NCI-H1105 treated with DMSO at 0.1 percent for 48 hours (cell line): ENCODE results near the gene TBC1D9.
"Not testable (repeated sequence)": the region's sequence is repeated elsewhere in the genome, so short reads cannot be mapped to it uniquely, and the experiment has no call there.

ENCODE experiments used
- DNase-seq: peaks from one replicate; lab custom pipeline; 2025; lab: John Stamatoyannopoulos, UW

TBC1D9 gene

DNA sequence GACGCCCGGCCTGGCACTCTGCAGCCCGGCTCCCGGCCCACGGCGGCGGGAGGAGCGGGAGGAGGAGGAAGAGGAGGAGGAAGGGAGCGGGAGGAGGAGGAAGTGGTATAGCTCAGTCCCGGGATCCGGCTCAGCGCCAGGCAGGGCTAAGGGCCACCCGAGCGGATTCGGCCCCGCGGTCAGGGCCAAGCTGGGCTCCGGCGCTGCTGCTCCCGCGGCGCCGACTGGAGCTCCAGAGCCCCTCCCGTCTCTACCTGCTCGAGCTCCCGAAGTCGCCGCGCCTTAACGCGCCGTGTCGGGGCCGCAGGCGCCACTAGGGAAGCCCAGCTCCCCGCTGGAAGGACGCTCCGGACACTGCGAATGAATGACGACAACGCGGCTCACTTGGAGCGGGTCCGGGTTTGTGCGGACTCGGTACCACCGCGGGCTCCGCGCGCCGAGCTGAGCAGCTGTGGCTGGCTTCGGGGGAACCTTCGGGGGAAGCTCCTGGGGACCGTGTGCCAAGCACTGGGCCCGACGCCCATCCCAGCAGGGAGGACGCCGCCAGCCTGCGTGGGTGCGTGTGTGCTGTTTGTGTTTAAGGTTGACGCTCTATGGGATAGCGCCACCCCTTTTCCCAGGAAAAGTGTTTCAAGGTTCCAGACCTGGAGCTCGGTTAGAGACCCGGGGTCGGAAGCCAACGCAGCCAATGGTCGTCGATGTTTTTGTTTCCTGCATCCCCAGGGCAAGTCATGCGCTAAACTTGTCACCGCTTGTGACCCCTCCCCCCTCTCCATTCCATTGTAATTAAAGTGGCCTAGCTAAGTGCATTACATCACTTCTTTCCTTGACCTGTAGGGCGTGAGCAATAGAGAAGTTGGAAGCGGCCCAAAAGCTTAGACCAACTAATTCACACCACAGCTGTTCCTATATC lies at the start of gene TBC1D9:
TSS of gene TBC1D9 (minus strand) at position 67 of the 913 bp plus-strand sequence. CDS start 340 bp downstream, outside the sequence.
- DNase-seq, result peak; percentile 85

DNA sequence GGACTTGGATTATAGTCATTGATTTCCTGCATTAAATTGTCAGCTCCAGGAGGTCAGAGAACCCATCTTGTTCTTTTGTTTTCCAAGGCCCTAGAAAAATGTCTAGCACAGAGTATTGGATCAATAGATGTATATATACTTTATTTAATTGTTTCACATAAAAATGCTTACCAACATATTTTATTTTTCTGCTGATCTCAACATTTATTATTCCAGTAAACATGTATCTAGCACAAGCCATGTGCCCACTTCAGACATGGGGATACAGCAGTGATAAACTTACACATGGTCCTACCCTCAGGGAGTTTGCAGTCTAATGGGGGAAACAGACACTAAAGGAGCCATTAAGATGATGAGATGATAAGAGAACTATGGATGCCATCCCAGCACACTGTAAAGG lies 49.1 kb upstream of the TBC1D9 start:
- DNase-seq, result no peak

DNA sequence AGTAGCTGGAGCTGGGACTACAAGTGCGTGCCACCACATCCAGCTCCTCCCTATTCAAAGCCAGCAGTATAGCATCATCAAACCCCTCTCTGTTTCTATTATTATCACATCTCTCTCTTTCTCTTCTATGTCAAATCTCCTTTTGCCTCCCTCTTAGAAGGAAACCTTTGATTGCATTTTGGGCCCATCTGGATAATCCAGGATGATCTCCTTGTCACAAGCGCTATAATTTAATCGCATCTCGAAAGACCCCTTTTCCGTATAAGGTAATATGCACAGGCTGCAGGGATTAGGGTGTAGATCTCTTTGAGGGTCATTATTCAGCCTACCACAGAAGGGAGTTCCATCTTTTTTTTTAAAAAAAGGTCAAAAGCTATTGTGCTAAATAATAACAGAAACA lies 46.4 kb upstream of the TBC1D9 start:
- no peak for DNase-seq

DNA sequence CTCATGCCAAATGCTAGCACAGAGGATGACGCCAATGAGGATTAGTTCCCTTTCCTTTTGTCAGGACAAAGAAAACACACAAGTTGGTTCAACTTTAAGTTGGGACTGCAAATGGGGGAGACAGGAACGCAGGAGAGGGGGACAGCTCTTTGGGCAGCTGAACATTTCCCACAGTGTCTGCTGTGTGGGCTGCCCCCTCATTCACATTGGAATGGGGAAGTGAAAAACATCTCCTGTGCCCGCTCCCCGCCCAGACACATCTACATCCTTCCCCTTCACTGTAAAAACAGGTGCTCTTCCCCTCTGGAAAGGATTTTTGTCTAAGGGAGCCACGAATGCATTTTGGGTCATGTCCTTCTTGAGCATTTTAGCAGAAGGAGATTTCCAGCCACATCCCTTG lies 44.5 kb upstream of the TBC1D9 start:
- DNase-seq, result no peak

DNA sequence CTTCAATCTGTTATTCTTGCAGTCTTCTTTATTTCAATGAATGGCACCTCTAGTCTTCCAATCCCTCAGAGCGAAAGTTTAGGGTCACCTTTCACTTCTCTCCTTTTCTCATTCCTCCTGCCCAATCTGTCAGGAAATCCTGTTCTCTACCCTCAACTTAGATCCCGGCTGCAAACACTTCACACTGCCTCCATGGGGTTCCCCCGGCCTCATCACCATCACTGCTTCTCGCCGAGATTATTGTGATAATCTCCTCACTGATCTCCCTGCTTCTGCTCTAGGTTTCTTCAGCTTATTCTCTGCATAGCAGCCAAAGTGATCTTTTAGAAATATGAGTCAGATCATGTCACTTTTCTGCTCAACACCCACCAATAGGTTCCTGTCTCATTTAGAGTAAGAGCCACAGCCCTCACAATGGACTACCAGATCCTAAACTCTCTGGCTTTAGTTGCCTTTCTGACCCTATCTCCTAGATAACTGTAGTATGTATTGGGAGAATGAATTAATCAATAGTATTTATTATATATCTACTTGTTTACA lies 43.6 kb upstream of the TBC1D9 start:
- no peak for DNase-seq

DNA sequence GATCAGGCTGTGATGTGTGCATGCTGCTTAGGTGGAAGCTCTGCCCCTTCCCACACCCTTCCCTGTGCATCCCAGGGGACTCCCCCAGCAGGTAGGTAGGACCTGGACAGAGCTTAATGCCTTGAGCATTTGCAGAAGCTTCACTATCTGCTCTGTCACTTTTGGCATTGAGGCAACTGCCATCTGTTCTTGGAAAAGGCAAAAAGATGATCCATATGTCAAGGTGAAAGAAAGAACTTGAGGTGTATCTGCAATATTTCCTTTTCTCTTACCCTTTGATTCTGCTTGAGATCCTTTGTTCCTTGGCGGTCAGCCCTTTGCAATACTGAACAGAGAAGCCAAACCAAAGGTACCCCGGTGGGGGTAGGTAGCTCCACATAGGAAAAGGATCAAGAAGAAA lies 37.1 kb upstream of the TBC1D9 start:
- DNase-seq, result no peak

DNA sequence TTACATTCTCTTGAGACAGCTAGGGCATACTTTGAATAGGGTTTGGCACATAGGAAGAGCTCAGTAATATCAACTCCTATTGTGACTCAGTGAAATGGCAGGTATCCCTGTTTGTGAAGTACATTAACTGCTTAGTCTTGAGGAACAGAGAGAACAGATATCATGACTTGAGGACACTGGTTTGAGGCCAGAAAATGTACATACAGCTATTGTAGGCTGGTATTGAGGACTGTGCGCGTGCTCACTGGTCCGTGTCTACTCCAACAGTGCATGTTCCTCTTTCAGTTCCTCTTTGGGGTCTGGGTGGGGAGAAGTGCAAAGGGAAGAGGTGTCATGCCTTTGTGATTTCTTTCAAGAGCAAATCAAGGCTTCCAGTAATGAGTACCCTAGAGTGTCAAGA lies 34.6 kb upstream of the TBC1D9 start:
- DNase-seq, result no peak

DNA sequence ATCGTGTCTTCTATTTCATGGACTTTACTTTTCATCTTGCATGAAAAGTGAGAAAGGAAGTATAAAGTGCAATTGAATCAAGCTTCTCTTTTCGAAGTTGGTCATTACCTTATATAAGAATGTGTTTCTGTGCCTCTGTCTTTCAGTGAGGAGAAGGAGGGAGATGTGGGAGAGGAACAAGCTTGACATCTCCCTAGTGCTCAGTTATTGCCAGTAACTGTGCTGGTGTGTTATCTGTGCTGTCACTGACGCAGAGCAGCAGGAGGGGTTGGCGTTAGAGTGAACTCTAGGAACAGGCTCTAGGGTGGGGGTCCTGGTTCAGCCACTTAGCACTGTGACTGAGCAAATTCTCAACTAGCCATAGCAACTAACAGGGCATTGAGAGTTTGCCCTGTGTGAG lies 34.0 kb upstream of the TBC1D9 start:
- no peak for DNase-seq

DNA sequence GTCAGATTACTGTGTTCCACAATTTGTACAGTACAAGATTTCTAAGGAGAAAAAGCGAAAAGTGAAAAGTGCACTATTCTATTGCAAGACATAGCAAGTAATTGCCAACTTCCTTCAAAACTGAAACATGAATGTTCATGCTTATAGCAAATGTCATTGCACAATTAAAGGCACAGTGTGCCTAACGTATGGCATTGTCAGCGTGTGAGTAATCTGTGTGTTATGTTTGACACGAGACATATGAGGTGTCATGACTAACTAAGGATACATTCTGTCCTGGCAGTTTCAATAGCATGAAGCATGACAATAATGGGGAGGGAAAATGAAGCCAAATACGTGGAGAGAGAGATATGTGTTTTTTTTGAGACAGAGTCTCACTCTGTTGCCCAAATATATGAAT lies 33.6 kb upstream of the TBC1D9 start:
- DNase-seq, result no peak

DNA sequence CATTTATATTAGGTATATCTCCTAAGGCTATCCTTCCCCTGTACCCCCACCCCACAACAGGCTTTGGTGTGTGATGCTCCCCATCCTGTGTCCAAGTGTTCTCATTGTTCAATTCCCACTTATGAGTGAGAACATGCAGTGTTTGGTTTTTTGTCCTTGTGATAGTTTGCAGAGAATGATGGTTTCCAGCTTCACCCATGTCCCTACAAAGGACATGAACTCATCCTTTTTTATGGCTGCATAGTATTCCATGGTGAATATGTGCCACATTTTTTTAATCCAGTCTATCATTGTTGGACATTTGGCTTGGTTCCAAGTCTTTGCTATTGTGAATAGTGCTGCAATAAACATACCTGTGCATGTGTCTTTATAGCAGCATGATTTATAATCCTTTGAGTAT lies 26.6 kb upstream of the TBC1D9 start:
- not testable (repeated sequence) for DNase-seq

DNA sequence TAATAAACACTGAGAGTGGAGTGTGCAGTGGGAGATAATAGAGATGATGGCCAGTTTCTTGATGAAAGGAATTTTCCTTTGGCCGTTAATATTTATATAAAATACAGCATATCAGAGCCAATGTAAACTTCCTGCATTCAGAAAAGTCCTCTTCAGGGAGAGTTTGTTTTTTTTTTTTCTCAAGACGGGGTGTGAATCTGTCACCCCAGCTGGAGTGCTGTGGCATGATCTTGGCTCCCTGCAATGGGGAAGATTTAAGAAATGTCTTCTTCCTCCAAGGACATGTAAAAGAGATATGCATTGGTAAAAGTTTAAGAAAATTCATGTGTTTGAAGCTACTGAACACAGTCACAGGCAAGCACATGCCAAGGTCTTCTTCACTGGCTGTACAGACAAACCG lies 25.4 kb upstream of the TBC1D9 start:
- no peak for DNase-seq

DNA sequence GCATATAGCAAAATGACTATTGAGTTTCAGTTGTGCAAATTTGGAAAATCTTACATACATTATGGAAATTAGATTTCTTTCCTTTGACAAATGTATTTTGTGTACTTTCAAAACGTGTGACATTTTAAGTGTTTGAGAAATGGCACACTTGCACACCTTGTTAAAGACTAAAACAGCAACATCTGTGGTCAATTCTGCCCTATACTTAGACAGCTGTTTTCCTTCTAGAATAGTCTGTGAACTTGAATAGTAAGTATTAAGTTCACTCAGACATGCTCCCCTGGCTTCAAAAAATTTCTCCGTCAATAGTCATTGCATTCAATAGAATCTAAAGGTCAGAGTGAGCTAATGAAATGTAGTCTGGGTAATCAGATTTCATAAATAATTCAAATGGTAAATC lies 21.7 kb upstream of the TBC1D9 start:
- no peak for DNase-seq

DNA sequence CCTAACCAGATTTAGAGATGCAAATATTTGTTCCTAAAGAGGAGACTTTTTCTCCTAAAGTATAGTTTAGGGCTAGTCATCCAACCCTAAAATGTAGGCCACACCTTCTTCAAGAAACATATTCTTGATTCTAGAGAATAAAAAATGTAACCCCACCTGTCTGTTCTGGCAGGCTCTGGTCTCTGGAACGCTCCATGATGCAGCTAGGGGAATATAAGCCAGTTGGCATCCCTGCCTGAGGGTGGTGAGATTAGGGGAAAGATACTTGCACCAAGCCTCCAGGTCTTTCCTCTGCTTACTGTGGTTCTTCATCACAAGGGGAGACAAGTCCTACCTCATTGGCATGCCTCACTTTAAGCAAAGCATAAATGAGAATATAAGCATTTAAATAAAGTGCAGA lies 21.2 kb upstream of the TBC1D9 start:
- no peak for DNase-seq

DNA sequence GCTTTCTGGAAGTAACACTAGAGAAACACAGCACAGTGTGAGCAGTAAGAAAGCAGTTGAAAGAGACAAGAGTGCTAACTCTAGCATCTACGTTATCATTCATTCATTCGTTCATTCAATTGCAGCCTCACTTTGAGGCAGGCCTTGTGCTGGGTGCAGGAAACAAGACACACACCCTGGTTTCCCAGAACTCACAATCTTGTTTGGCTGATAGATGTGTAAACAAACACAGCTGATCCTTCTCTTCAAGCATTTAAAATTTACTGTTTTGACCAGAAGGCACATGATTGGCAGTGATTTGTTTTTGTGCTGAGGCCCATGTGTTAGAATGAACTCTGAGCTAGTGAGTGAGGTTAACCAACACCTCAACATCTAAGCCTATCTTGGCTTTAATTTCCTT lies 20.4 kb upstream of the TBC1D9 start:
- no peak for DNase-seq

DNA sequence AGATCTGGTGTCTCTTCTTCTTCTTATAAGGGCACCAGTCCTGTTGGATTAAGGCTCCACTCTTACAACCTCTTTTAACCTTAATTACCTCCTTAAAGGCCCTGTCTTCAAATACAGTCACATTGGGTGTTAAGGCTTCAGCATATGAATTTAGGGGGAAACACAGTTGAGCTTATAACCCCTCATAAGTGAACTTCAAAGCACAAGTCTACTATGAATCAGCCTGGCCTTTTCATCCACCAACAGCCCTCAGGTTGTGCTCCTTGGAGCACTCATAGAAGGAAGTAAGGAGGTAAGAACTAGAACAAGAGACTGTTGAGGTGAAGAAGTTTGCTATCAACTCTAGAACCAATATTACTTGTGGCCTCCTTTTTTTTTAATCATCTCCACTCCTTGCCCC lies 18.8 kb upstream of the TBC1D9 start:
- DNase-seq, result no peak

DNA sequence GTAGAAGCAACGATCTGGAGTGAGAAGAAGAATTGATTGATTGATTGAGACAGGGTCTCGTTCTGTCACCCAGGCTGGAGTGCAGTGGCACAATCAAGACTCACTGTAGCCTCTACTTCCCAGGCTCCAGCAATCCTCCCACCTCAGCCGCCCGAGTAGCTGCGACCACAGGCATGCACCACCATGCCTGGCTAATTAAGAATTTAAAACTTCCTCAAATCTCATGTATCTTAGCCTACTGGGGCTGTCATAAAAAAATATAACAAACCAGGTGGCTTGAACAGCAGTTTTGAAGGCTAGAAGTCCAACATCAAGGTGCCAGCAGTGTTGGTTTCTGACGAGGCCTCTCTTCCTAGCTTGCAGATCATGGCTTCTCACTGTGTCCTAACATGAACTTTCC lies 18.3 kb upstream of the TBC1D9 start:
- no peak for DNase-seq

DNA sequence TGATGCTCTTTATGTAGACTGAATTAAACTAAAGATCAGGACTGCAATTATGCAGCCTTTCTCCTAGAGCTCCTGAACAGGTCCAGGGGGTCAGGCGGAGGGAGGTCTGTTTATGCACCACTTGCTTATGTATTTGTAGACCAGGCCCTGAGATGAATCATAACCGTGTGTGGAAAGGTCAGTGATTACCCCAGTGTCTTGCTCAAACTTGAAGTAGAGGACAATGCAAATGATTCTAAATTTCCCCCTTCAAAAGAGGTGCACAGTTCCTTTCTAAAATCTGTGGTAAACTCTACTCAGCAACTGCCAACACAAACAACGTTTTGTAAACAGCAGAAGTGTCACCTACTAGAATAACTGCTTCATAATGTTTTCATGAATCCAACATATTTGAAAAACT lies 13.0 kb upstream of the TBC1D9 start:
- no peak for DNase-seq

DNA sequence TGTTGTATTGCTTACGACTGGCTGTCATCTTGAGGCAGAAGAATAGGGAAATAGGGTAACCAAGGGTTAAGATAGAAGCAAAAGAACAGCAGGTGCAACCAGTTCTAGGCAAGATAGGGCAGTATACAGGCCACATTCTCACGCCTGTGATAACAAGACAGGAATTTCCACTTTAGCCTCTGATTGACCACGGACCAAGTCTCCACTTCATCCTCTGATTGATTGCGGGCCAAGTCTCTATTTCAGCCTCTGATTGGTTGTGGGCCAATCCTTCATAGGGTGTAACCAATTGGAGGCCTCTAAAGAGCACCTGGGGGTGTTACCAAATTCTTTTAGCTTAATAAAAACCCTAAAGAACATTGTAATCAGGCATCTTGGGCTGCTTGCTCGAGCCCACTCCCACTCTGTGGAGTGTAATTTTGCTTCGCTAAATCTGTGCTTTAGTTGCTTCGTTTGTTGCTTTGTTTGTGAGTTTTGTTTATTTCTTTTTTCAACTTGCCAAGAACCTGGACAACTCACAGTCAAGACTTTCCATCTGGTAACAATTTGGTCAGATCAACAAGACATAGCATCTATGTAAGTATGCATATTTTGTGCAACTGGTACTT lies 8.7 kb upstream of the TBC1D9 start:
- DNase-seq, result no peak

DNA sequence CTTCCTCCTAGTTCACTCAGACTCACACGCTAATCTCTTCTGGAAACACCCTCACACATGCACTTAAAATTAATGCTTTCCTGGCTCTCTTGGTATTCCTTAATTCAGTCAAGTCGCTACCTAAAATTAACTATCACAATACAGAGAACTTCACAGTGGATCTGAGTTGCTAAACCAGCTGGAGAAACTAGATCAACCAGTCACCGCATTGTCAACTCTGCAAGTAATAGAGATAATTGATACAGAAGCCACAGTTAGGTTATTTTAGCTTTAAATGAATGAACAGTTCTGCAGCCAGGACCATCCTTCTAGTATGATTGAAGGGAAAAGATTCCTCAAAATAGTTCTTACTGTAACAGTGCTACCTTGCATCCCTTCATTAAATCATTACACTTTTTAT lies 6.0 kb upstream of the TBC1D9 start:
- no peak for DNase-seq

DNA sequence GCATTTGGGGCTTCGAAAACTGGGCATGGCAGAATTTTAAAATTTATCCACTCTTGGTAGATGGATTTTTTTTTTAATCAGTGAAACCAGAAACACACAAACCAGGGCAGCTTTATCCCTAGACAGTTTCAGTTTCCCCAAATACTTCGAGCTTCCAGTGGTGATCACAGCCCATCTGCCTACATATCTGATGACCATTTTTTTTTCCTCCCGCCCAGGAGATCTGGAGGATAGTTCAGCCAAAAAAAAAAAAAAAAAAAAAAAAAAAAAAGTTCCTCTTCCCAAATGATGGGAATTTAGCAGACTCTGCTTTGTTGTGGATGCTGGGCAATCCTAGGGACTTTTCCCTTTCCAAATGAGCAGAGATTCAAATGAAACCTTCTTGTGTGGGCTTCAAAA lies 1.0 kb upstream of the TBC1D9 start:
- no peak for DNase-seq

DNA sequence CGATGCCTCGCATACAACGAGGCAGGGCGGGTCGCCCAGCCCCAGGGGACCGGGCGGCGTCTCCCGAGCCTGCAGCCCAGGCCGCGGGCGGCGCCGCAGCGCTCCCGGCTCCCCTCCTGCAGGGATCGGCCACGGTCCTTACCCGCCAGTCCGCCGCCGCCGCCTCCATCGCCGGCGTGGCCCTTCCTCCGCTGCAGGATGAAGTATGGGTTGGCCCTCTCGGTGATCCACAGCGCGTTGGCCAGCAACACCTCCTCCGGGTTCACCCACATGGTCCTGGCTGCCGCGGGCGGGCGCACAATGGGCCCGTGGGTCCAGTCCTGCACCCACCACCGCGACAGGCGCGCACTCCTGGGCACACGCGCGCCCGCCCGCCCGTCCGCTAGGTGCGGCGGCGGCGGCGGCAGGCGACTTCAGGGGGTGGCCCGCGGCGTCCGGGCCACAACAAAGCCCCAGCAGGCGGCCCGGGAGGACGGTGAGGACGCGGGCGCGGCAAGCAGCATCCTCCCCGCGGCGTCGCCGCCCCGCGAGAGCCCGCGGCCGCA lies 339 bp downstream of the TBC1D9 start:
- peak; percentile 24 for DNase-seq

DNA sequence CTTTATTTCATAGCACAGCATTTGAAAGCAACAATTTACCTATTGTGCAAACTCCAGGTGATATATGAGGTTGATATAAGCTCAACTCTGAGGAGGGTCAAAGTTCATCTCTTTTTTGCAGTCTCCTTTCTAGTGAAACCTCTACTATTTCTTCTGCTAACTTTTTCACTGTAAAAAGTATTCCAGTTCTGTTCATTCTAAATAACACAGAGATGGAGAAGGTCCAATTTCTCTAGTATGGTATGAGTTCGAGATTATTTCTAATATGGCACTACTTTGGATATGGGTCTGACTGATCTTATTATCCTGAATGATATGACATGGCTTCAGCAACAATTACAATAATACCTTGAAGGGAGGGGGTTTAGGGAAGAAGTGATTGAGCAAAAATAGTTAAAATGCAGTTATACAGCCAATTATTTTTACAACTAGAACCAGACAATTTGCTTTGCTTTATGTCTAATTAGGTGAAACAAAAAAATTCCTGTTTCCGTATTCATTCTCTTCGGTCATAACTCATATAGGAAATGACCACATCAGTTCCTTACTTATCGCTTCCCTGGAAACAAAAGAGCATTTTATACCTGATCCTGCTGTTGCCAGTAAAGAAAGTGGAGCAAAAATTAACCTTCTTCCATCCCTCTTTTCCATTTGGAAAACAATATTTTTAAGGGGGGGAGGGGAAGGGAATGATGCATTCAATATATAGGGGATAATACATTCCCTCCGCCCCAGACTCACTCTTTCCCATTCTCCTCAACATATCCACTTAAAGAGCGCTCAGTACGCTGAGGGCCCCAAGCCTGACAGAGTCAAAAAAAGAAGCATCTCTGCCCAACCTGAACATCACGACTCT lies 1.0 kb downstream of the TBC1D9 start:
- DNase-seq, result no peak
